Esophagus muscularis mucosa (tissue), 4 donors: ENCODE data around the gene KRTAP4-2. TPM values are rescaled to one million over a fixed set of nuclear protein-coding genes. Genes with fewer than 3 reads are reported as not detected.

Experiments used
- DNase-seq: peaks from one replicate; pipeline ENCODE4 v3.0.0-alpha.2; 2017; ENCODE audit errors: extremely low spot score
- H3K27ac ChIP-seq, 4 donors: fragments of 200-600 bp; sonication (generic); replicated peaks in 1 of 4; 1 replicate in 3 of 4; 2 replicates in 1 of 4; pipeline ENCODE4 v1.5.1; 2016 to 2019; ENCODE audit warnings: mild to moderate bottlenecking in 1 of 4
- H3K27me3 ChIP-seq, 4 donors: fragments of 200-600 bp; sonication (generic); one replicate each; pipeline versions ENCODE4 v1.5.1 to v1.6.0; 2016 to 2019
- H3K36me3 ChIP-seq, 4 donors: fragments of 200-600 bp; sonication (generic); one replicate each; pipeline ENCODE4 v1.5.1; 2016 to 2019
- H3K4me1 ChIP-seq, 4 donors: fragments of 200-600 bp; sonication (generic); one replicate each; pipeline ENCODE4 v1.5.1; 2016 to 2019
- H3K4me3 ChIP-seq, 4 donors: fragments of 200-600 bp; sonication (generic); 1 replicate in 2 of 4; 2 replicates in 2 of 4; pipeline ENCODE4 v1.5.1; 2016 to 2019; ENCODE audit warnings: mild to moderate bottlenecking in 4 of 4, moderate library complexity in 1 of 4
- H3K9me3 ChIP-seq, 4 donors: fragments of 200-600 bp; sonication (generic); 1 replicate in 3 of 4; 2 replicates in 1 of 4; pipeline ENCODE4 v1.5.1; 2016 to 2019
- CTCF ChIP-seq, 3 experiments: fragments of 200-600 bp in 2 of 3; fragments of 450-650 bp in 1 of 3; sonication (generic) in 2 of 3; IDR thresholded peaks; one replicate each; pipeline ENCODE4 v1.5.1; 2017 to 2019; ENCODE audit warnings: antibody characterized with exemption in 3 of 3, mild to moderate bottlenecking in 2 of 3, moderate library complexity in 1 of 3
- EP300 ChIP-seq: sonication (generic); formaldehyde crosslinking; IDR thresholded peaks from one replicate; pipeline ENCODE4 v1.6.1; 2017; ENCODE audit warnings: antibody characterized with exemption
- POLR2A ChIP-seq: fragments of 450-650 bp; IDR thresholded peaks from one replicate; pipeline ENCODE4 v1.6.1; 2017; ENCODE audit warnings: antibody characterized with exemption, moderate library complexity, mild to moderate bottlenecking, low read depth
- POLR2AphosphoS5 ChIP-seq, 2 donors: sonication (generic); formaldehyde crosslinking; IDR thresholded peaks; one replicate each; pipeline ENCODE4 v1.6.1; 2017; ENCODE audit warnings: antibody characterized with exemption in 2 of 2
- WGBS: methylation state at CpG from one replicate; pipeline ENCODE4 v1.1.5; 2018; 5-methylcytosine and 5-hydroxymethylcytosine counted together
- intact Hi-C: fragments of 100-400 bp; cut with DNase I; formaldehyde crosslinking; loops from one replicate; pipeline ENCODE4 v1.15.1; 2023
- total RNA-seq, 4 donors: library from RNA; depleted of rRNA; stranded (reverse); fragments of >200 nt; gene quantifications; one replicate each; pipeline versions ENCODE4 v1.1.0 to v1.2.1, GENCODE V29; 2016

KRTAP4-2 gene
- total RNA-seq, 4 donors from 2014 or later = not detected

GRCh38 chr17:41147531-41148204, 30.4 kb downstream of the KRTAP4-2 start:
- H3K27me3 ChIP-seq = no peaks in the 10 kb centered on the region
- 73% methylated on average over 2 of the region's 2 CpGs for WGBS
- H3K4me1 ChIP-seq = no peaks in the 10 kb centered on the region
- DNase-seq = no peak
- no peak overlapping the region for H3K27ac ChIP-seq
- H3K9me3 ChIP-seq = peaks cover 0 to 15% (median 7%) of the 10 kb centered on the region in 4 donors
- no peak overlapping the region for H3K4me3 ChIP-seq
- intact Hi-C loops = no loop called here
- TF ChIP-seq CTCF (IDR thresholded peaks at IDR 0.05) (no peak), POLR2AphosphoS5 (IDR thresholded peaks at IDR 0.05) (no peak), POLR2A (no peak), EP300 (no peak)
- H3K36me3 ChIP-seq = no peaks in the 10 kb centered on the region

- intact Hi-C loops = no loop called here
- no peak for DNase-seq
Measured at GRCh38 chr17:41145261-41145660, 32.8 kb downstream of the KRTAP4-2 start.

GRCh38 chr17:41144846-41145245, 33.2 kb downstream of the KRTAP4-2 start:
- intact Hi-C loops = no loop called here
- no peaks in the 10 kb centered on the region for H3K4me1 ChIP-seq

More at GRCh38 chr17:41145261-41145660, 32.8 kb downstream of the KRTAP4-2 start:
- Histone ChIP-seq H3K9me3 (peaks cover 0 to 27% (median 8%) of the 10 kb centered on the region in 4 donors), H3K36me3 (no peaks in the 10 kb centered on the region), H3K4me1 (no peaks in the 10 kb centered on the region), H3K27me3 (no peaks in the 10 kb centered on the region), H3K4me3 (no peak overlapping the region), H3K27ac (no peak overlapping the region)
- TF ChIP-seq EP300 (no peak), POLR2A (no peak), CTCF (IDR thresholded peaks at IDR 0.05) (no peak), POLR2AphosphoS5 (IDR thresholded peaks at IDR 0.05) (no peak)
- whole genome bisulfite sequencing = 93% methylated on average over 2 of the region's 2 CpGs

GRCh38 chr17:41141361-41141760, 36.7 kb downstream of the KRTAP4-2 start:
- H3K36me3 ChIP-seq = no peaks in the 10 kb centered on the region
- H3K27ac ChIP-seq = no peak overlapping the region
- H3K9me3 ChIP-seq = peaks cover 0 to 35% (median 12%) of the 10 kb centered on the region in 4 donors
- TF ChIP-seq CTCF (IDR thresholded peaks at IDR 0.05) (no peak), EP300 (no peak), POLR2AphosphoS5 (IDR thresholded peaks at IDR 0.05) (no peak), POLR2A (no peak)
- DNase-seq = no peak
- H3K4me1 ChIP-seq = no peaks in the 10 kb centered on the region
- H3K27me3 ChIP-seq = peaks cover 0 to 7% (median 0%) of the 10 kb centered on the region in 4 donors
- no peak overlapping the region for H3K4me3 ChIP-seq
- intact Hi-C loops = no loop called here

More at GRCh38 chr17:41144846-41145245, 33.2 kb downstream of the KRTAP4-2 start:
- no peak for TF ChIP-seq POLR2A
- TF ChIP-seq POLR2AphosphoS5 (IDR thresholded peaks at IDR 0.05) = no peak
- TF ChIP-seq CTCF (IDR thresholded peaks at IDR 0.05) = no peak
- no peak for TF ChIP-seq EP300
- H3K27ac ChIP-seq = no peak overlapping the region
- no peak overlapping the region for H3K4me3 ChIP-seq
- peaks cover 0 to 32% (median 9%) of the 10 kb centered on the region in 4 donors for H3K9me3 ChIP-seq
- peaks cover 0 to 4% (median 0%) of the 10 kb centered on the region in 4 donors for H3K27me3 ChIP-seq
- WGBS = 84% methylated on average over 1 of the region's 1 CpG
- no peak for DNase-seq
- H3K36me3 ChIP-seq = no peaks in the 10 kb centered on the region
